ENCODE results near the gene SYCN.

Gene SYCN

GRCh38 chr19:39192846-39193245 is 11.2 kb downstream of the SYCN start:
- no peak for DNase-seq

GRCh38 chr19:39190768-39191167 is 13.3 kb downstream of the SYCN start:
- no peak for DNase-seq

GRCh38 chr19:39188960-39189359 is 15.1 kb downstream of the SYCN start:
- no peak for DNase-seq

- no peak for DNase-seq
These were observed 16.5 kb downstream of the SYCN start for GRCh38 chr19:39187552-39187943.

- DNase-seq = no peak
These were observed 17.7 kb downstream of the SYCN start for GRCh38 chr19:39186391-39186790.

GRCh38 chr19:39183104-39183503 is 21.0 kb downstream of the SYCN start:
- no peak for DNase-seq

- DNase-seq = no peak
These were observed 21.9 kb downstream of the SYCN start for GRCh38 chr19:39182174-39182505.

GRCh38 chr19:39181500-39182173 is 22.4 kb downstream of the SYCN start:
- no peak for DNase-seq

GRCh38 chr19:39180749-39181148 is 23.3 kb downstream of the SYCN start:
- DNase-seq = no peak

GRCh38 chr19:39179754-39180153 is 24.3 kb downstream of the SYCN start:
- no peak for DNase-seq

GRCh38 chr19:39178296-39179006 is 25.6 kb downstream of the SYCN start:
- no peak for DNase-seq

GRCh38 chr19:39177736-39178135 is 26.3 kb downstream of the SYCN start:
- DNase-seq = no peak

GRCh38 chr19:39177110-39177699 is 26.9 kb downstream of the SYCN start:
- no peak for DNase-seq

GRCh38 chr19:39175564-39175963 is 28.5 kb downstream of the SYCN start:
- DNase-seq = no peak

GRCh38 chr19:39174558-39175544 is 29.2 kb downstream of the SYCN start:
- no peak for DNase-seq

GRCh38 chr19:39174142-39174541 is 29.9 kb downstream of the SYCN start:
- DNase-seq = no peak

- no peak for DNase-seq
These were observed 30.5 kb downstream of the SYCN start for GRCh38 chr19:39173502-39173991.

- DNase-seq = no peak
These were observed 31.2 kb downstream of the SYCN start for GRCh38 chr19:39172700-39173501.

- no peak for DNase-seq
These were observed 32.3 kb downstream of the SYCN start for GRCh38 chr19:39171479-39172465.

GRCh38 chr19:39170386-39171231 is 33.5 kb downstream of the SYCN start:
- DNase-seq = no peak

Measured in CD4-positive, alpha-beta T cell treated with Interleukin-4 for 4 hours (primary cell).